GM12878 (cell line): ENCODE results near the gene TTLL12. TPM values are rescaled to one million over a fixed set of nuclear protein-coding genes. Genes with fewer than 3 reads are reported as not detected.

ENCODE experiments used
- ATAC-seq: fragments of 200-7000 bp; cut with Tn5 transposase; 3 replicates; pipeline ENCODE4 v1.9.1; 2020; ENCODE audit warnings: mild to moderate bottlenecking, moderate library complexity
- BruUV-seq: library from RNA; stranded (reverse); fragments of 400-500 nt; replicated peaks from 2 replicates; lab custom pipeline; 2021; lab: Mats Ljungman, UMichigan
- CTCF ChIA-PET: fragments of 300-600 bp; sonication (Branson Sonifier 250); formaldehyde crosslinking; extraction: SDS; loops from one replicate; lab custom pipeline; 2021; ENCODE audit warnings: inconsistent platforms; lab: Yijun Ruan, JAX
- POLR2A ChIA-PET: fragments of 350-600 bp; formaldehyde crosslinking; extraction: SDS; loops from one replicate; lab custom pipeline; 2021; ENCODE audit warnings: inconsistent platforms; lab: Charles Lee
- RAD21 ChIA-PET: fragments of 300-600 bp; sonication (Branson Sonifier 250); formaldehyde crosslinking; loops from one replicate; lab custom pipeline; 2023; ENCODE audit warnings: antibody characterized with exemption; ENCODE audit not compliant: unreplicated experiment; lab: Charles Lee
- SMC1A ChIA-PET: fragments of 300-600 bp; sonication (Branson Sonifier 250); formaldehyde crosslinking; loops from one replicate; lab custom pipeline; 2023; ENCODE audit not compliant: unreplicated experiment, uncharacterized antibody; lab: Charles Lee
- DNase-seq: peaks from one replicate; pipeline ENCODE4 v3.0.0-alpha.2; 2011; ENCODE audit warnings: low read depth, low spot score
- FAIRE-seq: peaks from 3 replicates; lab custom pipeline; 2011; peaks lifted over from hg19 to GRCh38; lab: Jason Lieb, UNC
- H2AFZ ChIP-seq: 2 replicates; pipeline ENCODE4 v1.6.0; 2011; ENCODE audit warnings: low read depth, low read length, control low read depth; ENCODE audit not compliant: control insufficient read depth
- H3K27ac ChIP-seq: 2 replicates; pipeline ENCODE4 v1.5.1; 2011; ENCODE audit warnings: control low read depth; ENCODE audit not compliant: control insufficient read depth, insufficient read depth
- H3K27me3 ChIP-seq, 2 experiments: replicated peaks in 1 of 2; 2 replicates each; pipeline versions ENCODE4 v1.6.0 to v1.6.1; 2011; ENCODE audit warnings: low read length in 1 of 2; ENCODE audit not compliant: control insufficient read depth in 2 of 2, insufficient read depth in 2 of 2
- H3K36me3 ChIP-seq, 2 experiments: 2 replicates each; pipeline ENCODE4 v1.5.1; 2011; ENCODE audit warnings: low read length in 1 of 2; ENCODE audit not compliant: control insufficient read depth in 2 of 2, insufficient read depth in 2 of 2
- H3K4me1 ChIP-seq: 2 replicates; pipeline ENCODE4 v1.6.1; 2011; ENCODE audit warnings: mild to moderate bottlenecking, low read length, moderate library complexity, mixed read lengths; ENCODE audit not compliant: control insufficient read depth, insufficient read depth
- H3K4me2 ChIP-seq: 2 replicates; pipeline ENCODE4 v1.6.0; 2011; ENCODE audit warnings: control low read depth; ENCODE audit not compliant: control insufficient read depth, insufficient read depth
- H3K4me3 ChIP-seq: fragments of 200-600 bp; sonication (generic); 2 replicates; pipeline ENCODE4 v1.5.1; 2016
- H3K79me2 ChIP-seq: 2 replicates; pipeline ENCODE4 v1.6.0; 2011; ENCODE audit warnings: low read length; ENCODE audit not compliant: control insufficient read depth, insufficient read depth
- H3K9ac ChIP-seq: 2 replicates; pipeline ENCODE4 v1.8.0; 2011; ENCODE audit warnings: low read length, control low read depth, mixed read lengths; ENCODE audit not compliant: control insufficient read depth, insufficient read depth
- H3K9me3 ChIP-seq: replicated peaks from 3 replicates; pipeline ENCODE4 v1.5.1; 2011; ENCODE audit warnings: mild to moderate bottlenecking, low read length; ENCODE audit not compliant: control insufficient read depth, insufficient read depth
- H4K20me1 ChIP-seq: 2 replicates; pipeline ENCODE4 v1.6.0; 2011; ENCODE audit not compliant: control insufficient read depth, insufficient read depth
- HDAC2 ChIP-seq: fragments of 200-600 bp; sonication (generic); IDR thresholded peaks from 2 replicates; pipeline ENCODE4 v1.6.1; 2017
- LARP7 ChIP-seq: fragments of 450-650 bp; IDR thresholded peaks from 2 replicates; pipeline ENCODE4 v1.6.1; 2017; ENCODE audit warnings: mild to moderate bottlenecking
- MEF2B ChIP-seq: fragments of 450-650 bp; IDR thresholded peaks from 2 replicates; pipeline ENCODE4 v1.6.1; 2018; ENCODE audit warnings: mild to moderate bottlenecking, moderate library complexity; ENCODE audit not compliant: partially characterized antibody, poor library complexity, severe bottlenecking
- NR2C1 ChIP-seq: fragments of 450-650 bp; IDR thresholded peaks from 2 replicates; pipeline ENCODE4 v1.6.1; 2017; ENCODE audit warnings: antibody characterized with exemption, mild to moderate bottlenecking, moderate library complexity
- RCOR1 ChIP-seq: conservative IDR thresholded peaks from 2 replicates; pipeline ENCODE4 v1.6.1; 2012; ENCODE audit warnings: low read depth, low read length, improper control_type of control experiment
- SUPT20H ChIP-seq: IDR thresholded peaks from 2 replicates; pipeline ENCODE4 v1.6.1; 2011; ENCODE audit warnings: low read depth, mild to moderate bottlenecking, low read length, moderate library complexity, borderline replicate concordance; ENCODE audit not compliant: control insufficient read depth
- SUZ12 ChIP-seq: fragments of 200-600 bp; sonication (generic); IDR thresholded peaks from one replicate; pipeline ENCODE4 v1.6.1; 2018; ENCODE audit warnings: antibody characterized with exemption, mild to moderate bottlenecking; ENCODE audit not compliant: unreplicated experiment
- TCF12 ChIP-seq: IDR thresholded peaks from 2 replicates; pipeline ENCODE4 v1.6.1; 2011; ENCODE audit warnings: low read depth, mild to moderate bottlenecking, low read length
- TCF7 ChIP-seq: IDR thresholded peaks from 2 replicates; pipeline ENCODE4 v1.6.1; 2014; ENCODE audit warnings: antibody characterized with exemption, borderline replicate concordance
- YBX1 ChIP-seq: fragments of 450-650 bp; IDR thresholded peaks from 2 replicates; pipeline ENCODE4 v1.6.1; 2016; ENCODE audit warnings: antibody characterized with exemption
- WGBS: methylation state at CpG from one replicate; pipeline ENCODE4 v1.1.6; 2016; ENCODE audit warnings: low lambda C conversion rate; ENCODE audit not compliant: insufficient replicate concordance, insufficient coverage; ENCODE audit errors: missing lambda C conversion rate; 5-methylcytosine and 5-hydroxymethylcytosine counted together
- in situ Hi-C: fragments of 300-500 bp; cut with MboI; formaldehyde crosslinking; loops from 9 replicates; pipeline ENCODE4 v1.14.3; 2018; ENCODE audit warnings: mixed read lengths
- intact Hi-C: fragments of 100-400 bp; cut with micrococcal nuclease; formaldehyde crosslinking; loops from one replicate; pipeline ENCODE4 v1.14.2; 2022; ENCODE audit not compliant: unreplicated experiment
- polyA plus RNA-seq, 11 experiments: library from polyadenylated mRNA; depleted of rRNA in 4 of 11; unstranded in 6 of 11; stranded (reverse) in 5 of 11; fragments of >200 nt; fragmentation: Nextera tagmentation in 4 of 11; fragmentation: Illumina TruSeq in 1 of 11; extraction: Ambion mirVana in 4 of 11; extraction: Trizol in 1 of 11; gene quantifications; 1 replicate in 1 of 11; 2 replicates in 10 of 11; pipeline versions ENCODE4 v1.2.1 to v1.2.3, GENCODE V29; 2011 to 2016; ENCODE audit warnings: inconsistent platforms in 2 of 11, missing spikeins in 2 of 11, low read depth in 1 of 11
- total RNA-seq, 4 experiments: library from RNA; depleted of rRNA in 3 of 4; stranded (reverse); fragments of >200 nt in 3 of 4; fragmentation: Illumina TruSeq in 1 of 4; extraction: Trizol in 1 of 4; gene quantifications; 2 replicates each; pipeline versions ENCODE4 v1.2.1 to v1.2.3, GENCODE V29; 2013 to 2021
- TF ChIP-seq, protein P1 (sequence below): IDR thresholded peaks from 2 replicates; pipeline ENCODE4 v1.6.1; 2011; ENCODE audit warnings: low read depth, low read length, improper control_type of control experiment, borderline replicate concordance
- TF ChIP-seq, protein P2 (sequence below): IDR thresholded peaks from 2 replicates; pipeline ENCODE4 v1.6.1; 2012; ENCODE audit warnings: improper control_type of control experiment, low read depth, low read length; ENCODE audit not compliant: insufficient replicate concordance

The TTLL12 gene
- total and polyA plus RNA-seq, 10 of the 15 experiments (the other 5 are each of a cell fraction or from before 2014, with no cell fraction given), result 1.00 to 89.8 (median 38.5) TPM

DNA sequence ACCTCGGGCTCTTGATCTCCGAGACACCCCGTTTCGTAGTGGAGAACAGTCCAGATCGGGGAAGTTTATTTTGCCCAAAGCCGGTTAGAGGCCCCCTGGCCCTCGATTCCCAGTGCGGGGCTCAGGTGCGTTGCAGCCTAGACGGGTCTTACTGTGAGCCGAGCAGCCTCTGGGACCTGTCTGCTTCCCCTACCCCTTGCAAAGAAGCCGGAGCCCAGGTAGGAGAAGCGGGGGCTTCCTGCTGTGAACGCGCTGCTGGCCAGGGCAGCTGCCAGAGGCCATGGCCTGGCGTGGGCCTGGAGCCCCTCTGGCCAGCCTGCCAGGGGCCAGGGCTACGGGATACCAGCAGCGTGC, 35.0 kb downstream of the TTLL12 start:
- DNase-seq (no peak), ATAC-seq (peak; percentile 34), FAIRE-seq (no peak)
- no peaks in the 10 kb centered on the region; the same call in 1 of the 2 replicates for H3K79me2 ChIP-seq
- peak overlapping the region; percentile 59 for H3K9ac ChIP-seq
- H3K27ac ChIP-seq, result no peak overlapping the region; the same call in 1 of the 2 replicates
- no peaks in the 10 kb centered on the region for H3K27me3 ChIP-seq
- POLR2A ChIA-PET, result no interaction called here
- RAD21 ChIA-PET, result no interaction called here
- in situ Hi-C loops (no loop called here), intact Hi-C loops (no loop called here)
- H3K9me3 ChIP-seq, result no peaks in the 10 kb centered on the region
- H2AFZ ChIP-seq, result peak overlapping the region; percentile 75
- no TSS peak for BruUV-seq
- SMC1A ChIA-PET, result no interaction called here
- peak overlapping the region; percentile 94 for H3K4me2 ChIP-seq
- TF ChIP-seq RCOR1 (no peak), TCF7 (no peak), TCF12 (no peak), HDAC2 (no peak), YBX1 (no peak), LARP7 (0 out of 2 replicates have a peak, but pooled peaks have one; percentile 6)
- TF ChIP-seq, protein P1, sequence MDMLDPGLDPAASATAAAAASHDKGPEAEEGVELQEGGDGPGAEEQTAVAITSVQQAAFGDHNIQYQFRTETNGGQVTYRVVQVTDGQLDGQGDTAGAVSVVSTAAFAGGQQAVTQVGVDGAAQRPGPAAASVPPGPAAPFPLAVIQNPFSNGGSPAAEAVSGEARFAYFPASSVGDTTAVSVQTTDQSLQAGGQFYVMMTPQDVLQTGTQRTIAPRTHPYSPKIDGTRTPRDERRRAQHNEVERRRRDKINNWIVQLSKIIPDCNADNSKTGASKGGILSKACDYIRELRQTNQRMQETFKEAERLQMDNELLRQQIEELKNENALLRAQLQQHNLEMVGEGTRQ, result no peak
- H4K20me1 ChIP-seq, result no peaks in the 10 kb centered on the region
- H3K36me3 ChIP-seq, result no peaks in the 10 kb centered on the region
- CTCF ChIA-PET, result no interaction called here
- peak overlapping the region; percentile 77 for H3K4me3 ChIP-seq
- H3K4me1 ChIP-seq, result peaks cover 17% of the 10 kb centered on the region
- under 1% methylated on average over 18 of the region's 18 CpGs for WGBS

GRCh38 chr22:43151251-43152002, 35.5 kb downstream of the TTLL12 start, which contains the start of gene TSPO:
TSPO (plus strand) TSS chr22:43151559; CDS start chr22:43159239, 7,680 bp downstream.
- ChIA-PET CTCF (no interaction called here), RAD21 (no interaction called here), SMC1A (interaction anchor here (0.6 kb wide), 1 partner anchor 128 kb away, joined by 3 read pairs; no protein-coding TSS in a partner anchor), POLR2A (no interaction called here)
- Histone ChIP-seq H3K4me1 (peaks cover 17% of the 10 kb centered on the region), H3K79me2 (no peaks in the 10 kb centered on the region; the same call in 1 of the 2 replicates), H4K20me1 (no peaks in the 10 kb centered on the region), H3K27me3 (no peaks in the 10 kb centered on the region), H3K36me3 (no peaks in the 10 kb centered on the region), H3K27ac (no peak within 1 kb of the TSS; the same call in 1 of the 2 replicates), H3K9me3 (no peaks in the 10 kb centered on the region), H3K4me2 (peak within 1 kb of the TSS; percentile 94), H3K9ac (peak within 1 kb of the TSS; percentile 59), H3K4me3 (peak within 1 kb of the TSS; percentile 77), H2AFZ (peak within 1 kb of the TSS; percentile 87)
- WGBS, result 7% methylated on average over 52 of the region's 75 CpGs
- FAIRE-seq (no peak), DNase-seq (no peak), ATAC-seq (peak; percentile 86)
- intact Hi-C loops (no loop called here), in situ Hi-C loops (no loop called here)
- BruUV-seq, result TSS peak; percentile 61
- TF ChIP-seq SUPT20H (no peak), SUZ12 (no peak), NR2C1 (no peak), MEF2B (peak; percentile 15)
- TF ChIP-seq, protein P2, sequence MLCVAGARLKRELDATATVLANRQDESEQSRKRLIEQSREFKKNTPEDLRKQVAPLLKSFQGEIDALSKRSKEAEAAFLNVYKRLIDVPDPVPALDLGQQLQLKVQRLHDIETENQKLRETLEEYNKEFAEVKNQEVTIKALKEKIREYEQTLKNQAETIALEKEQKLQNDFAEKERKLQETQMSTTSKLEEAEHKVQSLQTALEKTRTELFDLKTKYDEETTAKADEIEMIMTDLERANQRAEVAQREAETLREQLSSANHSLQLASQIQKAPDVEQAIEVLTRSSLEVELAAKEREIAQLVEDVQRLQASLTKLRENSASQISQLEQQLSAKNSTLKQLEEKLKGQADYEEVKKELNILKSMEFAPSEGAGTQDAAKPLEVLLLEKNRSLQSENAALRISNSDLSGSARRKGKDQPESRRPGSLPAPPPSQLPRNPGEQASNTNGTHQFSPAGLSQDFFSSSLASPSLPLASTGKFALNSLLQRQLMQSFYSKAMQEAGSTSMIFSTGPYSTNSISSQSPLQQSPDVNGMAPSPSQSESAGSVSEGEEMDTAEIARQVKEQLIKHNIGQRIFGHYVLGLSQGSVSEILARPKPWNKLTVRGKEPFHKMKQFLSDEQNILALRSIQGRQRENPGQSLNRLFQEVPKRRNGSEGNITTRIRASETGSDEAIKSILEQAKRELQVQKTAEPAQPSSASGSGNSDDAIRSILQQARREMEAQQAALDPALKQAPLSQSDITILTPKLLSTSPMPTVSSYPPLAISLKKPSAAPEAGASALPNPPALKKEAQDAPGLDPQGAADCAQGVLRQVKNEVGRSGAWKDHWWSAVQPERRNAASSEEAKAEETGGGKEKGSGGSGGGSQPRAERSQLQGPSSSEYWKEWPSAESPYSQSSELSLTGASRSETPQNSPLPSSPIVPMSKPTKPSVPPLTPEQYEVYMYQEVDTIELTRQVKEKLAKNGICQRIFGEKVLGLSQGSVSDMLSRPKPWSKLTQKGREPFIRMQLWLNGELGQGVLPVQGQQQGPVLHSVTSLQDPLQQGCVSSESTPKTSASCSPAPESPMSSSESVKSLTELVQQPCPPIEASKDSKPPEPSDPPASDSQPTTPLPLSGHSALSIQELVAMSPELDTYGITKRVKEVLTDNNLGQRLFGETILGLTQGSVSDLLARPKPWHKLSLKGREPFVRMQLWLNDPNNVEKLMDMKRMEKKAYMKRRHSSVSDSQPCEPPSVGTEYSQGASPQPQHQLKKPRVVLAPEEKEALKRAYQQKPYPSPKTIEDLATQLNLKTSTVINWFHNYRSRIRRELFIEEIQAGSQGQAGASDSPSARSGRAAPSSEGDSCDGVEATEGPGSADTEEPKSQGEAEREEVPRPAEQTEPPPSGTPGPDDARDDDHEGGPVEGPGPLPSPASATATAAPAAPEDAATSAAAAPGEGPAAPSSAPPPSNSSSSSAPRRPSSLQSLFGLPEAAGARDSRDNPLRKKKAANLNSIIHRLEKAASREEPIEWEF, result no peak
